ENCODE results near the gene MPL.
A peak's percentile ranks its signal among the peaks of the same experiment; 100 is the strongest.
"Not testable (repeated sequence)": the region's sequence is repeated elsewhere in the genome, so short reads cannot be mapped to it uniquely, and the experiment has no call there.

MPL gene

DNA sequence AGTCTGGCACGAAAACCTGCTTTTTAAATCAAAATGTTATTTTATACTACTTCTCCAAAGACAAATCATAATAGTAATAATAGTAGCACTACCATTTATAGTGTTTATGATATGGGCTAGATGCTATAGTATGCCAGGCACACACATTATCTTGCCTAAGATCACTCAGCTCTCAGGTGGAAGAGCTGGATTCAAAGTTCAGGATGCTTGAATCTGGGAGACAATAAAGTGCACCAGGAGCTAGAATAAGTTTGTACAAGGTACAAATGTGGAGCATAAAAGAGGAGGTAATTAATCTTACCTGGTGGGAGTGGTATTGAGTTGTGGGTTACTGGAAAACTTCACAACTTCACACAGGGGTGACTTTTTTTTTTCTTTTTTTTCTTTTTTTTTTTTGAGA lies 40.2 kb downstream of the MPL start:
- DNase-seq (ENCODE audit: low read depth in 2 of 2): no peak

DNA sequence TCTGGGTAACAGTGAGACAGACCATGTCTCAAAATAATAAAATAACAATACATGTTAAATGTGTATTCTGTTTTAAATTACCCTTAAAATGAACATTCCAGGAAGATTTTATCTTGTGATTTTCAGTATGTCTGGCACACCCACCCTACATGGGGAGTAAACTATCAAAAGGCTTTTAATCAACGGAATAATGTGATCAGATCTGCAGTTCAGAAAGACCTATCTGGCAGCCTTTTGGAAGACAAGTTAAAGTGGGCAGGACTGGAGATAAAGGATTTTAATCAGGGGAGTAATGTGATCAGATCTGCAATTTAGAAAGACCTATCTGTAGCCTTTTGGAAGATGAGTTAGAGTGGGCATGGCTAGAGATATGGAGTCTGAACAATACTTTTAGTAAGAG lies 41.9 kb downstream of the MPL start:
- DNase-seq (ENCODE audit: low read depth in 2 of 2): no peak

GRCh38 chr1:43381612-43382011 lies 44.0 kb downstream of the MPL start:
- no peak for DNase-seq (ENCODE audit: low read depth in 2 of 2)

GRCh38 chr1:43382027-43382779 lies 44.6 kb downstream of the MPL start:
- DNase-seq (ENCODE audit: low read depth in 2 of 2): no peak

DNA sequence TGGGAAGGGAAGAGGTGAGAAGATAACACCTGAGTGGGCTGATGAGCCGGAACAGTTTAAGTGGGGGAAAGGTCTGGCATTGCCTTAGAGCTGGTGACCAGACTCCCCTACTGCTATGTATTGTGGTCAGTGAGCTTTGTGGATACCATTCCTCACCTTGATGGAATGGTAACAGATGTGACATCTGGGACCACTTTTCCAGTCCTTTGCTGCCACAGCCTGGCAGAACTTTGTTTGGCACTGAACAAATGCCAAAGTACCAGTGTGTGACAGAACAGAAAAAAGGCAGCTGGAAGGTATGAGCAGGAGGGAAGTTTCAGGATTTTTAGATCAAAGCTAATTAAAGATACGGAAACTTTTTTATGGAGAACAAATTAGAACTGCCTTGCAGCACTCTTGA lies 45.8 kb downstream of the MPL start:
- DNase-seq (ENCODE audit: low read depth in 2 of 2): no peak

- no peak for DNase-seq (ENCODE audit: low read depth in 2 of 2)
Measured at GRCh38 chr1:43386676-43387075, 49.1 kb downstream of the MPL start.

- DNase-seq (ENCODE audit: low read depth in 2 of 2): no peak
Measured at GRCh38 chr1:43387976-43388599, 50.5 kb downstream of the MPL start.

DNA sequence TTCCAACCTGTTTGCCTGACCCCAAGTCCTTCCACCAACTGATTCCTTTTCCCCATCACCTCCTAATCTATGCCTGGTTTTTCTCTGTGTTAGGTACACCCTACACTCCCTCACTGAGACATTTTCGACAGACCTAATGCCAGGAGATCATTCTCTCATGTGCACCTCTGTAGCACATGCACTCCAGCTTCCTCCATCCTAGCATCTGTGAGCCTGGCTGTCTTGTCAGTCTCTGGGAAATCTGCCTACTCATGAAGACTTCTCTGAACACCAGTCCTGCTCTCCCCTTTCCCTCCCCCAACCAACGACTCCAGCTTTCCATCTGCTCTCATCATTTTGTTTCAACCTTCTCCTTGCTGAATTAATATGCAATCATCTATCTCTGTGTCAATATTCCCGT lies 51.0 kb downstream of the MPL start:
- DNase-seq (ENCODE audit: low read depth in 2 of 2): no peak

DNA sequence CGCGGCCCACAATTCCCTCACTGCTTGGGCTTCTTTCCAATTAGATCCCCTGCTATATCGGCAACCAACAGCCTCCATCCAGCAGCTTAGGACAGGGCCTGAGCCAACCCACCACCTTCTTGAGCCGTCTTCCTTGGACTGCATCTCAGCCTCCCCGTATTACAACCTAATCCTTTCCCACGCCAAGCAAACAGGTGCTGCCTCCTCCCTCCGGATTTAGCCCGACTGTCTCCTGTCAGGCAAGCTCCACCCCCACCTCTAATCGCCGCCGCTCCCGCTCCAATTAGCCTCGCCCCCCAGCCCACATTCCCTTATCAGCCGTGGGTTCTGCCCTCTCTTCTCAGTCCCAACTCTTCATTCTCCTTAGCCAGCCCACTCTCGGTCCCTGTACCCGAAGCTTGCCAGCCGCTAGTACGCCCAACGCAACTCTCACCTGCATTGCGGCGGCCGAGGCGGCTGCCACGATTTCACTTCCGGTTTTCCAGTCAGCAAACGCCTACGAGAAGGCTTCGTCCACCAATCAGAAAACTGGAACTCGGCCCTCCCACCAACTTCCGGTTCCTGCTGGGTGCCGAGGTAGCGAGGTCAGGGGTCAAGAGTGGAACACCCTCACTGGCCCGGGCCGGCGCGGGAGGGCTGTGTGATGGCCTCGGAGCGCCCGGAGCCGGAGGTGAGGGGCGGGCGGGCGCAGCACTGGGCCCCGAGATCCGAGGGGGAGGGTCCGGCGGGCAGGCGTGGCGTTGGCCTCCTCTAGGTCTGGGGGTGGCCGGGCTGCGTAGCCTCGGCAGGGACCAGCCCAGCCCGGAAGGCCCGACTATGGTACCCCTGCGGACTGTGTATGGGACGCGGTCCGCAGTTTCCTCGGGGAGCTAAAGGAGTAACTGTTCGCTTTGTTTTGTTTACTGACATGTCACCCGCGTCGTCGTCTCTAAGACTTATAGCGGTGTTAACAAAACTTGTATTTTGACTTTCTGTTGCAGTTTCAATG lies 52.0 kb downstream of the MPL start, which contains the start of the genes MED8 and SZT2:
TSS of gene MED8 (minus strand) at position 475 of the 988 bp plus-strand sequence. CDS start at position 439, 36 bp downstream.
TSS of gene SZT2 (plus strand) at position 574 of the 988 bp plus-strand sequence. CDS start at position 644, 70 bp downstream.
- DNase-seq (ENCODE audit: low read depth in 2 of 2): peak; percentile 83 to 90

- DNase-seq (ENCODE audit: low read depth in 2 of 2): no peak
Measured at GRCh38 chr1:43392702-43393101, 55.1 kb downstream of the MPL start.

DNA sequence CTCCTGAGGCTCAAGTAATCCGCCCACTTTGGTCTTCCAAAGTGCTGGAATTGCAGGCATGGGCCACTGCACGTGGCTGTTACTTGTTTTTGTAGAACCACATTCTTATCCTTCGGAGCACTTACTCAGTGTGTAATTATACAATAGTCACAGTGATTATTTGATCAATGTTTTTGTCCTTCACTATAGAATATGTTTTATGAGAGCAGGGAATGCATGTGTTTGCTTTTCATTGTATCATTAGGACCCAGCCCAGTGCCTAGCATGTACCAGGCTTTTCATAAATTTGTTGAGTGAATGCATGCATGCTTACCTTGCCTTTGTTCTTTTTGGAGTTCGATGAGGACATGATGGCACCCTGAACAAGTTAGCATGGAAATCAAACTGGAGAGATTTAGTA lies 57.9 kb downstream of the MPL start:
- DNase-seq (ENCODE audit: low read depth in 2 of 2): no peak

- DNase-seq (ENCODE audit: low read depth in 2 of 2): no peak
Measured at GRCh38 chr1:43396059-43396458, 58.4 kb downstream of the MPL start.

GRCh38 chr1:43398227-43398626 lies 60.6 kb downstream of the MPL start:
- DNase-seq (ENCODE audit: low read depth in 2 of 2): no peak

DNA sequence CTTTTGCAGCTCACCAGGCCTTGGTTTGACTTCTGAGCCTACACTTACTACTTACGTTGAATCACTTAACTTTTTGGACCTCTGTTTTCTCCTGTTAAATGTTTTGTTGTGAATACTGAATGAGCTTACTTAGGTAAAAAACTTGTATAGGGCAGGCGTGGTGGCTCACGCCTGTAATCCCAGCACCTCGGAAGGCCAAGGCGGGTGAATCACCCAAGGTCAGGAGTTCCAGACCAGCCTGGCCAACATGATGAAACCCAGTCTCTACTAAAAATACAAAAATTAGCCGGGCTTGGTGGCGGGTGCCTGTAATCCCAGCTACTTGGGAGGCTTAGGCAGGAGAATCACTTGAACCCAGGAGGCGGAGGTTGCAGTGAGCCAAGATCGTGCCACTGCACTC lies 62.8 kb downstream of the MPL start:
- not testable (repeated sequence) for DNase-seq (ENCODE audit: low read depth in 2 of 2)

DNA sequence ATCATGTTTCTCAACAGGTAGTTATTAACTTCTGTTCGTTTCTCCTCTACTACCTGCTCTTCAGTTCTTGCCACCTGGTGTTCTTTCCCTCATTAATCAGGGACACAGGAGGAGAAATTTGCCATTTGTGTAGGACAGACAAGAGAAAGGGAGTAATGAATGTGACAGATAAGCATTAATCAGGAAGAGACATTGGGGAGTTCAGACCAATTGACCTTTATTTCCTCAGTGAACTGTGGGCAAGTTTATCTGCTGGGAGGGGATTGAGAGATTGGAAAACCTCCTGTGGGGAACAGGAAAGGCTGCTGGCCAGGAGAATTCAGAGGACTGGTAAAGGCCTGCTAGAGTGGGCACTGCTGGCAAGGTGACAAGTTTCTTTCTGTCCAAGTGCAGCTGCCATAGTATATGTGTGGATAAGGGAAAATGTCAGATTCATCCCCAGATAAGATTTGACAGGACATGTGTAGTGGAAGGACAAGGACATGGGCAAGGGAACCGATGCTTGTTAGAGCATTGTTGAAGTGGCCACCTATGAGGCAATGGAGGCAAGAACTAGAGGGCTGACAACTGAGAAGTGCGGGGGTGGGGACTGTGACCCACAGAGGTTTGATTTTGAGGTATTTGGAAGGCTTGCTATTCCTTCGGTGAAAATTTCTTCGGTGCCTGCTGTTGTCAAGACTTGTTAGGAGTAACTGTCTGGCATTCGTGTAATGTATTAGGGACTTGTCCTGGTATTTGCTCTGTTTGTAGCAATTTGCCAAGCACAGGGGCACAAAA lies 64.7 kb downstream of the MPL start:
- no peak for DNase-seq (ENCODE audit: low read depth in 2 of 2)

All from stimulated activated CD8-positive, alpha-beta memory T cell treated with anti-CD3 and anti-CD28 coated beads, Interleukin-7, amount 100 ng/mL, for 4 hours (primary cell).